Muscle layer of duodenum (tissue), 2 donors: ENCODE measurements around the gene TBC1D4.

Source experiments
- H3K27ac ChIP-seq: one replicate; pipeline ENCODE4 v1.7.0; 2013; ENCODE audit warnings: mild to moderate bottlenecking, low read length
- H3K27me3 ChIP-seq: one replicate; pipeline ENCODE4 v1.7.0; 2013; ENCODE audit warnings: low read depth, mild to moderate bottlenecking, control low read depth, low read length
- H3K36me3 ChIP-seq, 2 donors: one replicate each; pipeline ENCODE4 v1.7.0; 2013; ENCODE audit warnings: low read length in 2 of 2, control low read depth in 1 of 2, mild to moderate bottlenecking in 1 of 2; ENCODE audit not compliant: insufficient read depth in 2 of 2, control insufficient read depth in 1 of 2
- H3K4me1 ChIP-seq, 2 donors: one replicate each; pipeline ENCODE4 v1.7.0; 2013; ENCODE audit warnings: low read length in 2 of 2, mild to moderate bottlenecking in 2 of 2, control low read depth in 1 of 2, moderate library complexity in 1 of 2; ENCODE audit not compliant: insufficient read depth in 2 of 2, control insufficient read depth in 1 of 2
- H3K4me3 ChIP-seq, 2 donors: one replicate each; pipeline ENCODE4 v1.7.0; 2013; ENCODE audit warnings: low read length in 2 of 2, low read depth in 1 of 2, mild to moderate bottlenecking in 1 of 2
- H3K9me3 ChIP-seq, 2 donors: one replicate each; pipeline ENCODE4 v1.7.0; 2013; ENCODE audit warnings: low read length in 2 of 2, control low read depth in 1 of 2, mild to moderate bottlenecking in 1 of 2; ENCODE audit not compliant: control insufficient read depth in 1 of 2
- donor health status: healthy.

The TBC1D4 gene

GRCh38 chr13:75329097-75329496, 152.9 kb downstream of the TBC1D4 start:
- no peaks in the 10 kb centered on the region for H3K4me1 ChIP-seq
- no peaks in the 10 kb centered on the region for H3K9me3 ChIP-seq
- no peak overlapping the region for H3K4me3 ChIP-seq
- H3K27me3 ChIP-seq, result no peaks in the 10 kb centered on the region
- no peak overlapping the region for H3K27ac ChIP-seq
- H3K36me3 ChIP-seq, result peaks cover 0 to 7% of the 10 kb centered on the region in 2 donors

- no peak overlapping the region for H3K4me3 ChIP-seq
Measured at GRCh38 chr13:75327135-75327510, 154.8 kb downstream of the TBC1D4 start.

GRCh38 chr13:75326173-75327134, 155.5 kb downstream of the TBC1D4 start:
- Histone ChIP-seq H3K9me3 (no peaks in the 10 kb centered on the region), H3K36me3 (peaks cover 0 to 7% of the 10 kb centered on the region in 2 donors), H3K4me1 (no peaks in the 10 kb centered on the region), H3K27ac (peak overlapping the region; percentile 56), H3K4me3 (peak overlapping the region in 1 of 2 donors; percentile 12), H3K27me3 (no peaks in the 10 kb centered on the region)

More at GRCh38 chr13:75327135-75327510, 154.8 kb downstream of the TBC1D4 start:
- H3K4me1 ChIP-seq, result no peaks in the 10 kb centered on the region
- H3K27ac ChIP-seq, result no peak overlapping the region
- H3K27me3 ChIP-seq, result no peaks in the 10 kb centered on the region
- no peaks in the 10 kb centered on the region for H3K9me3 ChIP-seq
- peaks cover 0 to 7% of the 10 kb centered on the region in 2 donors for H3K36me3 ChIP-seq

- peak overlapping the region in 1 of 2 donors; percentile 12 for H3K4me3 ChIP-seq
- peak overlapping the region; percentile 56 for H3K27ac ChIP-seq
- no peaks in the 10 kb centered on the region for H3K27me3 ChIP-seq
- H3K4me1 ChIP-seq, result no peaks in the 10 kb centered on the region
- no peaks in the 10 kb centered on the region for H3K9me3 ChIP-seq
- H3K36me3 ChIP-seq, result peaks cover 0 to 7% of the 10 kb centered on the region in 2 donors
Measured at GRCh38 chr13:75325711-75326110, 156.3 kb downstream of the TBC1D4 start.

GRCh38 chr13:75324413-75324940, 157.5 kb downstream of the TBC1D4 start:
- Histone ChIP-seq H3K27ac (no peak overlapping the region), H3K36me3 (peaks cover 0 to 7% of the 10 kb centered on the region in 2 donors), H3K9me3 (no peaks in the 10 kb centered on the region), H3K4me3 (no peak overlapping the region), H3K27me3 (no peaks in the 10 kb centered on the region), H3K4me1 (no peaks in the 10 kb centered on the region)

- H3K36me3 ChIP-seq, result peaks cover 0 to 7% of the 10 kb centered on the region in 2 donors
- no peaks in the 10 kb centered on the region for H3K27me3 ChIP-seq
- no peaks in the 10 kb centered on the region for H3K4me1 ChIP-seq
- no peak overlapping the region for H3K27ac ChIP-seq
- no peak overlapping the region for H3K4me3 ChIP-seq
- no peaks in the 10 kb centered on the region for H3K9me3 ChIP-seq
Measured at GRCh38 chr13:75321084-75321483, 160.9 kb downstream of the TBC1D4 start.

- Histone ChIP-seq H3K4me3 (no peak overlapping the region), H3K36me3 (peaks cover 0 to 4% of the 10 kb centered on the region in 2 donors), H3K4me1 (no peaks in the 10 kb centered on the region), H3K27me3 (no peaks in the 10 kb centered on the region), H3K27ac (no peak overlapping the region), H3K9me3 (no peaks in the 10 kb centered on the region)
Measured at GRCh38 chr13:75319254-75319653, 162.7 kb downstream of the TBC1D4 start.

- no peaks in the 10 kb centered on the region for H3K27me3 ChIP-seq
- peaks cover 0 to 4% of the 10 kb centered on the region in 2 donors for H3K36me3 ChIP-seq
- H3K9me3 ChIP-seq, result no peaks in the 10 kb centered on the region
- H3K27ac ChIP-seq, result no peak overlapping the region
- no peaks in the 10 kb centered on the region for H3K4me1 ChIP-seq
- no peak overlapping the region for H3K4me3 ChIP-seq
Measured at GRCh38 chr13:75318138-75318833, 163.7 kb downstream of the TBC1D4 start.

- Histone ChIP-seq H3K4me3 (no peak overlapping the region), H3K9me3 (no peaks in the 10 kb centered on the region), H3K27ac (no peak overlapping the region), H3K27me3 (no peaks in the 10 kb centered on the region), H3K36me3 (peaks cover 4 to 11% of the 10 kb centered on the region in 2 donors), H3K4me1 (no peaks in the 10 kb centered on the region)
Measured at GRCh38 chr13:75316427-75316826, 165.5 kb downstream of the TBC1D4 start.

- Histone ChIP-seq H3K27me3 (no peaks in the 10 kb centered on the region), H3K36me3 (peaks cover 7 to 23% of the 10 kb centered on the region in 2 donors), H3K27ac (no peak overlapping the region), H3K4me1 (no peaks in the 10 kb centered on the region), H3K4me3 (no peak overlapping the region), H3K9me3 (no peaks in the 10 kb centered on the region)
Measured at GRCh38 chr13:75312884-75313520, 169.0 kb downstream of the TBC1D4 start.
